Central memory CD8-positive, alpha-beta T cell (primary cell): ENCODE measurements around the gene MKLN1.

Experiments used
- ATAC-seq: fragments of 150-1000 bp; cut with Tn5 transposase; replicated peaks from 2 replicates; pipeline ENCODE4 v1.10.0; 2022; ENCODE audit warnings: mild to moderate bottlenecking, moderate FRiP score, moderate number of reproducible peaks; ENCODE audit not compliant: poor library complexity, severe bottlenecking; ENCODE audit errors: extremely low read depth
- DNase-seq, 2 donors: peaks; one replicate each; pipeline ENCODE4 v3.0.0; 2021; ENCODE audit warnings: low spot score in 2 of 2
- H3K27ac Mint-ChIP-seq: one replicate; pipeline ENCODE4 v1.8.0; 2022; ENCODE audit warnings: low read depth, mild to moderate bottlenecking, moderate library complexity, mixed read lengths
- H3K27me3 Mint-ChIP-seq: one replicate; pipeline ENCODE4 v1.8.0; 2022; ENCODE audit warnings: mixed read lengths
- H3K36me3 Mint-ChIP-seq: one replicate; pipeline ENCODE4 v1.8.0; 2022; ENCODE audit warnings: mild to moderate bottlenecking, moderate library complexity, mixed read lengths; ENCODE audit not compliant: insufficient read depth
- H3K4me1 Mint-ChIP-seq: one replicate; pipeline ENCODE4 v1.8.0; 2022; ENCODE audit warnings: mixed read lengths
- H3K4me3 Mint-ChIP-seq: one replicate; pipeline ENCODE4 v1.8.0; 2022; ENCODE audit warnings: mild to moderate bottlenecking, moderate library complexity, mixed read lengths
- H3K9me3 Mint-ChIP-seq: one replicate; pipeline ENCODE4 v1.8.0; 2022; ENCODE audit warnings: mixed read lengths

MKLN1 gene

DNA sequence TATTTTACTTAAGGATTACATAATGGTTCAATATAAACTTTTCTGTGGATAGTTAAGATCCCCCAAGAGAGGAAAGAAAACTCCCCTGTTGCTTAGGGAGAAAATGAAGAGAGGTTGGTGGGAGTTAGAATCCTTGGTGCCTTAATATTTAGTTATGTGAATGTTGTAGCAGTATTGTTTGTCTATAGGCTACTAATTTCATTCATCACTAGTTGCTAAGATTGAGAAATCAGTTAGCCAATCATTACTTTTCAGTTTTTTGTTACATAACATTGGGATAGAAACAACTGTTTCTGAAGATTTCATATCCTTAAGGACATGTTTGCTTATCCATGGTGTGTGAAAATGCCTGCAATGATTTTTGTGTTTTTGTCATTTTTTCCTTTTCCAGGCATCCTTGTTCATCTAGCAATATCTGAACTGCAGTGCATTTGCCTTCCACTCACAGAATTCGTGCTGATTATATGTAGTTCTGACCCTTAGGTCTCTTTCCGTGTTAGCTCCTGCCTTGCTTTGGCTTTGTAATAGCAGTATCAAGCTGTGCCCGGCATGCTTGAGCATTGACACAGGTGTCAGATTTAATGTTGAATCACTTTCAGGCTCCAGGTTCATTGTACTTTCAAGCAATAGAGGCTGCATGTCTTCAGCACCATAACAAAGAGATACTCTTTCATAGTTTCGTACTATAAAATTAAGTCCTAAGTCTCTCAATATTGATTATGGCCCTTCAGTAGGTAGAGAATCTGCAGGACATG lies 143.8 kb downstream of the MKLN1 start:
- H3K36me3 Mint-ChIP-seq: peaks cover 41% of the 10 kb centered on the region
- H3K27ac Mint-ChIP-seq: no peak overlapping the region
- DNase-seq: no peak
- no peaks in the 10 kb centered on the region for H3K9me3 Mint-ChIP-seq
- no peaks in the 10 kb centered on the region for H3K4me1 Mint-ChIP-seq
- H3K4me3 Mint-ChIP-seq: no peak overlapping the region
- no peak for ATAC-seq
- no peaks in the 10 kb centered on the region for H3K27me3 Mint-ChIP-seq

DNA sequence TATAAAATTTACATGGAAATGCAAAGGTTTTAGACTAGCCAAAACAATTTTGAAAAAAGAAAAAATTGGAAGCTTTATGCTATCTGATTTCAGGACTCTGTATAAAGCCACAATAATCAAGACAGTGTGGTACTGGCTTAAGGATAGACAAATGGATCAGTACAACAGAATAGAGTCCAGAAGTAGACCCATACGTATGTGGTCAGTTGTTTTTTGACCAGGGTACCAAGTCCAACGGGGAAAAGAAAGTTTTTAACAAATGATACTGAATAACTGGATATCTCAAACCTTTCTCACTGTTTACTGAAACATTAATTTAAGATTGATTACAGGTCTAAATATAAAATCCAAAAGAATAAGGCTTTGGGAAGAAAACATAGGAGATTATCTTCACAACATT lies 149.1 kb downstream of the MKLN1 start:
- Mint-ChIP-seq H3K36me3 (peaks cover 9% of the 10 kb centered on the region), H3K4me3 (no peak overlapping the region), H3K27ac (no peak overlapping the region), H3K9me3 (no peaks in the 10 kb centered on the region), H3K4me1 (no peaks in the 10 kb centered on the region), H3K27me3 (no peaks in the 10 kb centered on the region)
- ATAC-seq (no peak), DNase-seq (no peak)

DNA sequence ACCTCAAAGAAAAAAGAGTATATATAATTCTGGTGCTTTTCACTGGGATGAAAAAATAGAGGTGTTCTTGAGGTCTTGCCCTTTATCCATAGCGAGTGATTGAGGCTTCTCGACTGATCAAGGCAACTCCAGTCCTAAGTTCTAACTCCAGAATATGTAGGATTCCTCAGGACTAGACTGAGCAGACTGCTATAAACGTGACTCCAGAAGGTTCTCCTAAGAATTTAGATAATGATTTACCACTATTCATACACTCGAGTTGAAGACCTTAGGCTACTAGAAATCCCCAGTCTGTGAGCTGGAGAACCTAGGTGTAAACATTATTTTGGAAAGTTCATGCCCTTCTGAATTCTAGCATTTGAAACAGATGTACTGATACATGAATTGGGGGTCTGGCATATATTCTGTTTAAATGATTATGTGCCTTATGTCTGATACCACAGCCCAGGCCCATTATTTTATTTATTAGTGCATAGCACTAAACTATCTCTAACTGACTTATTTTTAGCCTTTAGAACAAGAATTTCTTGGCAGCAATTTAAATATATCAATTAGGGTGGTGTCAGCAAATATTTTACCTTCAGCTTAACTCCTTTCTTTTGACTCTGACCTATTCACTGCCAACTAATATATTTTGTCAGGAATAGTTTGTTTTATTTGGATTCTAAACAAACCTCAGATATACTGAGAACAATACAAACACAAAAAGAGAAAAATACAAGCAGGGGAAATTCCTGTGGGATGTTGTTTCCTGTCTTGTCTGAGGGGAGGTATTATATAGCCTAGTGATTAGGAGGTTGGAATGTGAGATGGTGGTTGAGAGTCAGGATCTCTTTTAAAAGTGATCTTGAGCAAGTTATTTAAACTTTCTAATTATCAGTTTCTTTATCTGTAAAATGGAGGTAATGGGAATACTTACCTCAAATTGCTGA lies 153.0 kb downstream of the MKLN1 start:
- Mint-ChIP-seq H3K36me3 (peaks cover 3% of the 10 kb centered on the region), H3K27me3 (no peaks in the 10 kb centered on the region), H3K4me1 (no peaks in the 10 kb centered on the region), H3K27ac (no peak overlapping the region), H3K9me3 (no peaks in the 10 kb centered on the region), H3K4me3 (no peak overlapping the region)
- no peak for ATAC-seq
- DNase-seq: no peak

DNA sequence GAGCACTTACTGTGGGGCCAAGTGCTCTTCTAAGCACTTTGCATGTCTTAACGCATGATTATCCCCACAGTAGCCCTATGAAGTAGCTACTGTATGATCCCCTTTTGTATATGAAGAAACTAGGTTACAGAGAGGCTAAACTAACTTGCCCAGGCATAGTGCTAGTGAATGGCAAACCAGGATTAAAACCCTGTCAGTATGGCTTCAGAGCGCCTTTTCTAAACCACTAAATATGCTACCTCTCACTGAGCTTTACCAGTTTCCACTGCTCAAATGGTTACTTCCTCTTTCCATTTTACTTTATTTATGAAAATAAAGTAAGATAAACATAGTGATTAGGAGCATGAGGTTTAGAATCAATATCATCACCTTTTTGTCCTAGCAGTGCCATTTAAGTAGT lies 155.1 kb downstream of the MKLN1 start:
- no peaks in the 10 kb centered on the region for H3K4me1 Mint-ChIP-seq
- peaks cover 3% of the 10 kb centered on the region for H3K36me3 Mint-ChIP-seq
- DNase-seq: no peak
- no peak for ATAC-seq
- no peaks in the 10 kb centered on the region for H3K9me3 Mint-ChIP-seq
- no peak overlapping the region for H3K27ac Mint-ChIP-seq
- H3K4me3 Mint-ChIP-seq: no peak overlapping the region
- H3K27me3 Mint-ChIP-seq: no peaks in the 10 kb centered on the region

DNA sequence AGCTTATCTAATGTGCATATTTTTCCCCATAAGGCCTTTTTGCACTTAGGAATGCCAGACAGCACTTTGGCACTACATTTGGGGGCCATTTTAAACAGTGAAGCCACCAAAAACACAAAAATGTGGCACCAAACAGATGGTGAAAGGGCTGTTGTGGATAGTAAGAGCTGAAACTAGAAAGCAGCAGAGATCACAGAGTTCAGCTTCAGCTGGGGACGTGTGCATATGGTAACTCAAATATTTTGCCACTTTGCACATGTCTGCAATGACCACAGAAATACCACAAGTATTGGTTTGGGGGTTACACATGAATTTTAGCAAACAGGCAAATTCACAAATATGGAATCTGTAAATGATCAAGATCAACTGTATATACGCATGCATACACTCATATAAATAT lies 155.9 kb downstream of the MKLN1 start:
- Mint-ChIP-seq H3K9me3 (no peaks in the 10 kb centered on the region), H3K36me3 (peaks cover 3% of the 10 kb centered on the region), H3K4me3 (no peak overlapping the region), H3K27ac (no peak overlapping the region), H3K27me3 (no peaks in the 10 kb centered on the region), H3K4me1 (no peaks in the 10 kb centered on the region)
- DNase-seq: no peak
- ATAC-seq: no peak

DNA sequence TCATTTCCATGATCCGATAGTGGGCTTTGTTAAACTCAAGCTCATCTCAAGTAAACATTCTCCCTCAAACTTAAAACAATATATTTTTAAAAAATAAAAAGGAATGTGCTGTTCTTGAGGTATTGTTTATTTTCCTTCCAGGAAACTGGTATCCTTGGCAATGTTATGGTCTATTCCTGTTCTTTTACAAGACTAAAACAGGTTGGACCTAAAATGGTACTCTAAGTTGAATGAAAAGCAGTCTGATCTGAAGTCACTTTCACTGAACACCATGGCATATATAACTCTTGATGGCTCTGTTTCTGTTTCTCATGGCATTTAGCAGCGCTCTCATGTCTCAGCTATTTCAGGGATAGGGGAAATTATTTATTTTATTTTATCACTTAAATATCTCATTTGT lies 158.7 kb downstream of the MKLN1 start:
- DNase-seq: no peak
- no peak overlapping the region for H3K27ac Mint-ChIP-seq

DNA sequence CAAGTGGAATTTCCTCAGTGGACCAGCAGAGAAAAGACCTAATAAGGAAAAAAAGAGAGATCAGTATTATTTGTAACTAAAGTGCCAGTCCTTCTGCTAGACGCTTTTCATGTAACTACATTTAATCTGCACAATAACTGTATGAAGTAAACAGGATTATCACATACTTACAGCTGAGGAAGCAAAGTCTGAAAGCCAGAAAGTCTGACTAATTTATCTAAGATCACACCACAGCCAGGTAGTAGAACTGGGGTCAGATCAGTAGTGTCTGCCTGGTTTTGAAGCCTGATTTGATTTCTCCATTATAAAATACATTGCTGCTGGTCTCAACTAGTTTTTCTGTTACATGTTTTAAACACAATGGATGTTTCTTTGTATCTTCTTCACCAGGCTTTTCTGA lies 159.5 kb downstream of the MKLN1 start:
- Mint-ChIP-seq H3K36me3 (peaks cover 1% of the 10 kb centered on the region), H3K27me3 (no peaks in the 10 kb centered on the region), H3K9me3 (no peaks in the 10 kb centered on the region), H3K4me3 (no peak overlapping the region), H3K4me1 (no peaks in the 10 kb centered on the region), H3K27ac (no peak overlapping the region)
- DNase-seq (no peak), ATAC-seq (no peak)

More for the DNA sequence above, 158.7 kb downstream of the MKLN1 start:
- H3K4me1 Mint-ChIP-seq: no peaks in the 10 kb centered on the region
- no peak for ATAC-seq
- H3K27me3 Mint-ChIP-seq: no peaks in the 10 kb centered on the region
- no peak overlapping the region for H3K4me3 Mint-ChIP-seq
- H3K36me3 Mint-ChIP-seq: no peaks in the 10 kb centered on the region
- H3K9me3 Mint-ChIP-seq: no peaks in the 10 kb centered on the region

DNA sequence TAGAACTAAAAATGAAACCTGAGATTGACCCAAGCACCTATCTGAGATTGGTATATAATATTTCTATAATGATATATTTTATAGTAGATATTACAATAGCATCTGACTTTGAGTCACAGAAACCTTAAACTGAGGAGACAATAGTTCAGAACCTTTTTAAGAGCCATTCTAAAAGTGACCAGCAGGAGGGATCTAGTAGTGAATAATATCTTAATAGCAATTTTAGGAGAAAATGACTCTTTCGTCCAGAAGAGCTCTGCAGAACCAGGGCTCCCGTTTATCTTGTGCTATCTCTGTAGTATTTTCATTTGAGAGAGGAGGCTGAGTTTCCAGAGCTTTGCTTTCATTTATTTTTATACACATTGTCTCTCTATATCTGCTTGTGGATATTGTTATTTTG lies 160.7 kb downstream of the MKLN1 start:
- Mint-ChIP-seq H3K27me3 (no peaks in the 10 kb centered on the region), H3K27ac (no peak overlapping the region), H3K36me3 (peaks cover 1% of the 10 kb centered on the region), H3K9me3 (no peaks in the 10 kb centered on the region), H3K4me1 (no peaks in the 10 kb centered on the region), H3K4me3 (no peak overlapping the region)
- no peak for DNase-seq
- ATAC-seq: no peak

DNA sequence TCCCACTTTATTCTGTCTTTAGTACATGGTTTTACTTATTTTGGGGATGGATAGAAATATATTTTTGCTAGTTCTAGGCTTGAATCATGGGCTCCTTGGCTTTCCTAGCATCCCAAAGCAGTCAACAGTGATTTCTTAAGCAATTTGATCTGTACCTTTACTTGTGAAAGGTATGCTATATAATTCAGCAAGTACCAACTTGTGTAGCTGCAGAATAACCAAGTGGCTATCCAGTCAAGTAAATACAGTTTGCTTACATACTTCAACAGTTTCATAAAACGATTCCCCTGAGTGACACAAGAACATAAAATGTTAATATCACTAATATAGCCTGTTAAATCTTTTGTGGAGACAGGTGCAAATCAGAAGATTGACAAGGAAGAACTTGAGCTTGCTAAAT lies 161.5 kb downstream of the MKLN1 start:
- Mint-ChIP-seq H3K4me3 (no peak overlapping the region), H3K36me3 (peaks cover 1% of the 10 kb centered on the region), H3K4me1 (no peaks in the 10 kb centered on the region), H3K9me3 (no peaks in the 10 kb centered on the region), H3K27me3 (no peaks in the 10 kb centered on the region), H3K27ac (no peak overlapping the region)
- ATAC-seq: no peak
- no peak for DNase-seq

DNA sequence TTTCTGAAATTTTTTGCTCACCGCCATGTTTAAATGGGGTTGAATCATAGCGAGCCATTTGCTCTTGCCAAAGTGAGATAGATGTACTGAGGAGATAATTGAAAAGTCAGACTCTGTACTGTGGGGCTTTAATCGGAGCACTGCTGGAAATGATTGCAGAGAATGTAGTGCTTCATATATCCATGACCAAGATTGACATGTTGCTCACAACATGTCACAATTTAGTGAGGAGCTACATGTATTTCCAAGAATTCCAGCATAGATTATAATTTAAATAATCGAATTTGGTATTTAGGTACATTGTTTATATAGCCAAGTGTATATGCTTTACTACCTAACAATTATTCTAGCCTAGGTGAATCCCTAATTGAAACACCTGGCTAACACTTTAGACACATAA lies 162.2 kb downstream of the MKLN1 start:
- Mint-ChIP-seq H3K27ac (no peak overlapping the region), H3K4me3 (no peak overlapping the region), H3K4me1 (no peaks in the 10 kb centered on the region), H3K27me3 (no peaks in the 10 kb centered on the region), H3K36me3 (peaks cover 1% of the 10 kb centered on the region), H3K9me3 (no peaks in the 10 kb centered on the region)
- ATAC-seq (no peak), DNase-seq (no peak)

DNA sequence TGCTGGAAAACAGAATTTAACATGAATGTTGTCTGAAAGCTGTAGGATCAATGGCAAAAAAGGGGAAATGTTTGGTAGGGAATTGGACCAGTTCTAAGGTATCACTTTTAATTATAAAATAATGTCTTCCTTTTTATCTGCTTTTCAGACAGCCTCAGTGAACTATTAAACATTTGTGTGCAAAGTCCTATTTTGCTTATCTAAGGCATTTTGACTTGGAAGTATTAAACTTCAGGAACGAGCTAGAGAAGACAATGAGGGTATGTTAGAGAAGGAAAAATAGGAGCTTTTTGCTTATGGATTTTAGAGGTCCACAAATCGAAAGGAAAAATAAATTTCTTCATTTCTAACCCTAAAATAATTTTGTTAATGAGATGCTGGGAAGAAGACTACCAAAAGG lies 165.4 kb downstream of the MKLN1 start:
- ATAC-seq (no peak), DNase-seq (no peak)
- no peaks in the 10 kb centered on the region for H3K9me3 Mint-ChIP-seq
- no peaks in the 10 kb centered on the region for H3K4me1 Mint-ChIP-seq
- no peak overlapping the region for H3K27ac Mint-ChIP-seq
- peaks cover 9% of the 10 kb centered on the region for H3K36me3 Mint-ChIP-seq
- no peak overlapping the region for H3K4me3 Mint-ChIP-seq
- no peaks in the 10 kb centered on the region for H3K27me3 Mint-ChIP-seq

DNA sequence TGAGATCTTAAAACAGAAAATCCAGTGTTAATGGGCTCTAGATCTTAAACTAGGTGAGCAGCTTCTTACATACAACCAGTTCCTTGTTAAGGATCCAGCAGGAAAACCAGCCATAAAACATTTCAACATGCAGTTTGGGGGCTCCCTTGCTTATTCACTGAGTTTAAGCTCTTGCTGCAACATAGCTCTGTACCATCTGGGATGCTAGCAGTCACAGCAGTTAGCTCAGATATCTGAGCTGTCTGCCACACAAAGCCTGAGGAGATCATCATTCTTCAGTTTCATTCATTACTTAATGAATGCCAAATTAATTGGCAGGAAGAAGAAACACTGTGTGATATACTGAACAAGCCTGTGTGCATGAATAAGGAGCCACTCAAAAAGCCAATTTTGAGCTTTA lies 165.9 kb downstream of the MKLN1 start:
- no peak for DNase-seq
- no peak overlapping the region for H3K27ac Mint-ChIP-seq

DNA sequence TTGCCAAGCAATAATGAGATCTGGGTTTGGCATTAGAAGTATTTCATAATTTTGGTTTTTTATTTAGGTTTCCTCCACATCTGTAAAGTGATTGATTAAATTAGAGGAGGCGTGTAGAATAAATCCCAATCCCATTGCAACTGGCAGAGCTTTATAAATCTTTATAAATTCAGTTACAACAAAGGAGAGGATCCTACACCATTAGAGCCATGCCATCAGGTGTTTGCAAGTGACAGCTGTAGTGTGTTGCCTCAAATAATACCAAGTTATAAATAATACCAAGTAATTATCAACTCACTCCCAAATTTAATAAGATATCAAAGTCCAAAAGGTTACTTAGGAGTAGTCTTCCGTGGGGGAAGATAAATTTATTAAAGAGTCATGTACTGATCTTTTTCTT lies 166.5 kb downstream of the MKLN1 start:
- Mint-ChIP-seq H3K27ac (no peak overlapping the region), H3K4me1 (no peaks in the 10 kb centered on the region), H3K36me3 (peaks cover 9% of the 10 kb centered on the region), H3K9me3 (no peaks in the 10 kb centered on the region), H3K27me3 (no peaks in the 10 kb centered on the region), H3K4me3 (no peak overlapping the region)
- DNase-seq (no peak), ATAC-seq (no peak)

More for the DNA sequence above, 165.9 kb downstream of the MKLN1 start:
- peaks cover 9% of the 10 kb centered on the region for H3K36me3 Mint-ChIP-seq
- H3K4me1 Mint-ChIP-seq: no peaks in the 10 kb centered on the region
- no peak overlapping the region for H3K4me3 Mint-ChIP-seq
- H3K9me3 Mint-ChIP-seq: no peaks in the 10 kb centered on the region
- no peak for ATAC-seq
- H3K27me3 Mint-ChIP-seq: no peaks in the 10 kb centered on the region
